SK-N-MC (cell line): ENCODE measurements around the gene SLC27A4.

ENCODE experiments used
- EZH2 ChIP-seq: fragments of 200-600 bp; sonication (generic); IDR thresholded peaks from one replicate; pipeline ENCODE4 v1.6.1; 2017; ENCODE audit warnings: antibody characterized with exemption
- POLR2AphosphoS5 ChIP-seq: IDR thresholded peaks from 2 replicates; pipeline ENCODE4 v1.6.1; 2012; ENCODE audit warnings: mild to moderate bottlenecking, low read depth, low read length, borderline replicate concordance

DNA sequence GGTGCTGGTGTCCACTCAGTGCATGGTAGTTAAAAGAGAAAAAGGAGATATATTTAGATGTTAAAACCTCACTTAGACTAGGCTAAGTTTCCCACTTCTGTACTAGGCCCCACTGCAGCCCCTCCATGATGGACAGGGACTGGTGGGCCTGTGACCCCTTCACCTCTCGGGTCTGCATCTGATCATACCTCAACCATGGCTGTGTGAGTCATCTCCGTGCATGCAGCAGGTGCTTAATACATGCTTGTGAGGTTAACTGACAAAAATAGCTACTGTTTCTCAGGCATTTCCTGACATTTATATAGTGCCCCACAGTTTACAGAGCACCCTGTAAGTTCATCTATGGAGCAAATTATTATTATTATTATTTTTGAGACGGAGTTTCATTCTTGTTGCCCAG lies 22.4 kb downstream of the SLC27A4 start:
- no peak for TF ChIP-seq EZH2
- no peak for TF ChIP-seq POLR2AphosphoS5
